Subcutaneous abdominal adipose tissue (tissue), 5 donors: ENCODE data around the gene IL1R1.

Experiments used
- H3K27ac ChIP-seq: one replicate; pipeline ENCODE4 v1.7.0; 2013; ENCODE audit warnings: low read depth, mild to moderate bottlenecking, inconsistent platforms, low read length, moderate library complexity
- H3K27me3 ChIP-seq, 5 donors: one replicate each; pipeline ENCODE4 v1.7.0; 2013; ENCODE audit warnings: low read length in 5 of 5, inconsistent platforms in 1 of 5; ENCODE audit not compliant: control insufficient read depth in 5 of 5, insufficient read depth in 4 of 5
- H3K36me3 ChIP-seq, 5 donors: one replicate each; pipeline ENCODE4 v1.7.0; 2013; ENCODE audit warnings: low read length in 5 of 5; ENCODE audit not compliant: control insufficient read depth in 5 of 5, insufficient read depth in 5 of 5
- H3K4me1 ChIP-seq, 5 donors: one replicate each; pipeline ENCODE4 v1.7.0; 2013; ENCODE audit warnings: low read length in 5 of 5, mild to moderate bottlenecking in 3 of 5, moderate library complexity in 1 of 5; ENCODE audit not compliant: control insufficient read depth in 5 of 5, insufficient read depth in 5 of 5
- H3K4me3 ChIP-seq, 5 donors: one replicate each; pipeline ENCODE4 v1.7.0; 2013; ENCODE audit warnings: low read length in 5 of 5, low read depth in 1 of 5
- H3K9ac ChIP-seq, 5 donors: one replicate each; pipeline ENCODE4 v1.7.0; 2013; ENCODE audit warnings: low read length in 5 of 5, mild to moderate bottlenecking in 4 of 5, moderate library complexity in 3 of 5
- H3K9me3 ChIP-seq, 5 donors: one replicate each; pipeline ENCODE4 v1.7.0; 2013; ENCODE audit warnings: low read length in 5 of 5; ENCODE audit not compliant: control insufficient read depth in 5 of 5
- donor health status: healthy.
- donor health status: healthy.
- donor health status: healthy.
- donor health status: healthy.
- donor health status: healthy.

IL1R1 gene

GRCh38 chr2:102191501-102191900 lies 49.0 kb downstream of the IL1R1 start:
- H3K9me3 ChIP-seq: no peaks in the 10 kb centered on the region
- H3K9ac ChIP-seq: no peak overlapping the region
- no peaks in the 10 kb centered on the region for H3K36me3 ChIP-seq
- H3K4me1 ChIP-seq: peaks cover 0 to 12% (median 10%) of the 10 kb centered on the region in 5 donors
- no peak overlapping the region for H3K4me3 ChIP-seq
- no peak overlapping the region for H3K27ac ChIP-seq
- H3K27me3 ChIP-seq: no peaks in the 10 kb centered on the region

- no peaks in the 10 kb centered on the region for H3K27me3 ChIP-seq
- H3K9me3 ChIP-seq: no peaks in the 10 kb centered on the region
- H3K4me3 ChIP-seq: no peak overlapping the region
- H3K27ac ChIP-seq: no peak overlapping the region
- H3K36me3 ChIP-seq: no peaks in the 10 kb centered on the region
- H3K9ac ChIP-seq: no peak overlapping the region
- H3K4me1 ChIP-seq: peaks cover 0 to under 1% (median 0%) of the 10 kb centered on the region in 5 donors
These were observed 50.5 kb downstream of the IL1R1 start for GRCh38 chr2:102193074-102193473.

GRCh38 chr2:102194609-102195268 lies 52.2 kb downstream of the IL1R1 start:
- Histone ChIP-seq H3K27ac (no peak overlapping the region), H3K9ac (no peak overlapping the region), H3K27me3 (no peaks in the 10 kb centered on the region), H3K9me3 (no peaks in the 10 kb centered on the region), H3K4me1 (no peaks in the 10 kb centered on the region), H3K4me3 (no peak overlapping the region), H3K36me3 (no peaks in the 10 kb centered on the region)

GRCh38 chr2:102197389-102198137 lies 55.0 kb downstream of the IL1R1 start:
- Histone ChIP-seq H3K4me3 (no peak overlapping the region), H3K36me3 (no peaks in the 10 kb centered on the region), H3K27me3 (no peaks in the 10 kb centered on the region), H3K9ac (no peak overlapping the region), H3K4me1 (no peaks in the 10 kb centered on the region), H3K9me3 (no peaks in the 10 kb centered on the region), H3K27ac (no peak overlapping the region)

GRCh38 chr2:102200539-102200938 lies 58.0 kb downstream of the IL1R1 start:
- H3K4me3 ChIP-seq: no peak overlapping the region
- H3K9ac ChIP-seq: no peak overlapping the region
- no peaks in the 10 kb centered on the region for H3K36me3 ChIP-seq
- H3K27ac ChIP-seq: no peak overlapping the region
- H3K27me3 ChIP-seq: no peaks in the 10 kb centered on the region
- no peaks in the 10 kb centered on the region for H3K4me1 ChIP-seq
- peaks cover 0 to 5% (median 0%) of the 10 kb centered on the region in 5 donors for H3K9me3 ChIP-seq

GRCh38 chr2:102204638-102205037 lies 62.1 kb downstream of the IL1R1 start:
- Histone ChIP-seq H3K27me3 (no peaks in the 10 kb centered on the region), H3K27ac (no peak overlapping the region), H3K9me3 (peaks cover 0 to 5% (median 0%) of the 10 kb centered on the region in 5 donors), H3K9ac (no peak overlapping the region), H3K36me3 (no peaks in the 10 kb centered on the region), H3K4me1 (no peaks in the 10 kb centered on the region), H3K4me3 (no peak overlapping the region)

GRCh38 chr2:102206666-102207341 lies 64.3 kb downstream of the IL1R1 start:
- H3K4me3 ChIP-seq: no peak overlapping the region
- H3K36me3 ChIP-seq: no peaks in the 10 kb centered on the region
- H3K9me3 ChIP-seq: peaks cover 0 to 5% (median 0%) of the 10 kb centered on the region in 5 donors
- H3K4me1 ChIP-seq: no peaks in the 10 kb centered on the region
- H3K27me3 ChIP-seq: no peaks in the 10 kb centered on the region
- no peak overlapping the region for H3K9ac ChIP-seq
- no peak overlapping the region for H3K27ac ChIP-seq

GRCh38 chr2:102208774-102209173 lies 66.2 kb downstream of the IL1R1 start:
- no peaks in the 10 kb centered on the region for H3K4me1 ChIP-seq
- H3K27ac ChIP-seq: no peak overlapping the region
- no peak overlapping the region for H3K4me3 ChIP-seq
- H3K9me3 ChIP-seq: peaks cover 0 to 5% (median 0%) of the 10 kb centered on the region in 5 donors
- no peaks in the 10 kb centered on the region for H3K27me3 ChIP-seq
- no peak overlapping the region for H3K9ac ChIP-seq
- H3K36me3 ChIP-seq: no peaks in the 10 kb centered on the region

- Histone ChIP-seq H3K9ac (no peak overlapping the region), H3K9me3 (peaks cover 0 to 3% (median 0%) of the 10 kb centered on the region in 5 donors), H3K27ac (no peak overlapping the region), H3K4me3 (no peak overlapping the region), H3K27me3 (no peaks in the 10 kb centered on the region), H3K4me1 (no peaks in the 10 kb centered on the region), H3K36me3 (no peaks in the 10 kb centered on the region)
These were observed 66.9 kb downstream of the IL1R1 start for GRCh38 chr2:102209474-102209873.

- no peak overlapping the region for H3K9ac ChIP-seq
- H3K27me3 ChIP-seq: no peaks in the 10 kb centered on the region
- H3K27ac ChIP-seq: no peak overlapping the region
- no peaks in the 10 kb centered on the region for H3K4me1 ChIP-seq
- H3K9me3 ChIP-seq: peaks cover 10 to 37% (median 24%) of the 10 kb centered on the region in 5 donors
- no peak overlapping the region for H3K4me3 ChIP-seq
- no peaks in the 10 kb centered on the region for H3K36me3 ChIP-seq
These were observed 74.5 kb downstream of the IL1R1 start for GRCh38 chr2:102217032-102217431.
